GM21529 (cell line): ENCODE data around the gene BIRC2.
"Not testable (repeated sequence)": the region's sequence is repeated elsewhere in the genome, so short reads cannot be mapped to it uniquely, and the experiment has no call there.

Experiments used
- ATAC-seq: cut with Tn5 transposase; IDR thresholded peaks from one replicate; pipeline ENCODE4 v1.9.1; 2021; ENCODE audit not compliant: unreplicated experiment

The BIRC2 gene

GRCh38 chr11:102346748-102347461, at the start of gene BIRC2:
Gene BIRC2, plus strand, starts transcription at chr11:102347214. Its CDS starts 2,641 bp downstream, at chr11:102349855.
- ATAC-seq: peak; percentile 83

- not testable (repeated sequence) for ATAC-seq
Measured at GRCh38 chr11:102300837-102301236, 46.2 kb upstream of the BIRC2 start.

- no peak for ATAC-seq
Measured at GRCh38 chr11:102302241-102302640, 44.8 kb upstream of the BIRC2 start.

- no peak for ATAC-seq
Measured at GRCh38 chr11:102304686-102305085, 42.3 kb upstream of the BIRC2 start.

GRCh38 chr11:102305352-102306047, 41.5 kb upstream of the BIRC2 start:
- no peak for ATAC-seq

GRCh38 chr11:102306048-102306597, 40.9 kb upstream of the BIRC2 start:
- ATAC-seq: no peak

- ATAC-seq: no peak
Measured at GRCh38 chr11:102306817-102307726, 39.9 kb upstream of the BIRC2 start.

GRCh38 chr11:102307727-102308038, 39.3 kb upstream of the BIRC2 start:
- no peak for ATAC-seq

GRCh38 chr11:102309621-102310541, 37.1 kb upstream of the BIRC2 start:
- no peak for ATAC-seq

- no peak for ATAC-seq
Measured at GRCh38 chr11:102312667-102313066, 34.3 kb upstream of the BIRC2 start.

GRCh38 chr11:102313238-102313940, 33.6 kb upstream of the BIRC2 start:
- no peak for ATAC-seq

GRCh38 chr11:102314784-102315183, 32.2 kb upstream of the BIRC2 start:
- no peak for ATAC-seq

- ATAC-seq: no peak
Measured at GRCh38 chr11:102316346-102316904, 30.6 kb upstream of the BIRC2 start.

- peak; percentile 81 for ATAC-seq
Measured at GRCh38 chr11:102317099-102317767, 29.8 kb upstream of the BIRC2 start, which contains the start of gene BIRC3. Gene BIRC3, plus strand, starts transcription at chr11:102317484. Its CDS starts 7,026 bp downstream, at chr11:102324510.

- ATAC-seq: no peak
Measured at GRCh38 chr11:102317768-102318103, 29.3 kb upstream of the BIRC2 start.

- peak; percentile 20 for ATAC-seq
Measured at GRCh38 chr11:102318469-102318868, 28.5 kb upstream of the BIRC2 start.

GRCh38 chr11:102319544-102319943, 27.5 kb upstream of the BIRC2 start:
- ATAC-seq: no peak

GRCh38 chr11:102320188-102320587, 26.8 kb upstream of the BIRC2 start:
- ATAC-seq: no peak

- no peak for ATAC-seq
Measured at GRCh38 chr11:102320679-102321078, 26.3 kb upstream of the BIRC2 start.
